ENCODE results near the gene CCDC184.
"Not testable (repeated sequence)": the region's sequence is repeated elsewhere in the genome, so short reads cannot be mapped to it uniquely, and the experiment has no call there.

Gene CCDC184

DNA sequence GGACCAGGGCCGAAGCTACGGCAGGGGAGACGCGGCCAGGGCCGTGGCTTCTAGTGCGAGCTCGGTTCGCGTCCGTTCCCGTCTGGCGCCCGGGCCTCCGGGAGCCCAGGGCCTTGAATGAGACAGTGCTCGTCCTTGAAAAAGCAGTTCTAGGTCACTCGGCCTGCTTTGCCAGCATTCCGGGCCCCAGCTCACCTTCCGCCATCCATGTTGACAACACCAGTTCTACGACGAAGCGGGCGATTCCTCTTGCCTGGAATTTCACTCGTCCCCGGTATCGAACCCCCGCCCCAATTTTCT, 15.2 kb downstream of the CCDC184 start:
- H3K27ac ChIP-seq, result no peak overlapping the region

GRCh38 chr12:48198985-48199384, 15.5 kb downstream of the CCDC184 start:
- no peak for TF ChIP-seq CTCF (IDR thresholded peaks at IDR 0.05)
- no peak for TF ChIP-seq ZFX (IDR thresholded peaks at IDR 0.05; ENCODE audit: borderline replicate concordance)
- H3K27ac ChIP-seq, result no peak overlapping the region

More for the DNA sequence above, 15.2 kb downstream of the CCDC184 start:
- TF ChIP-seq CTCF (IDR thresholded peaks at IDR 0.05), result no peak
- TF ChIP-seq ZFX (IDR thresholded peaks at IDR 0.05; ENCODE audit: borderline replicate concordance), result no peak

DNA sequence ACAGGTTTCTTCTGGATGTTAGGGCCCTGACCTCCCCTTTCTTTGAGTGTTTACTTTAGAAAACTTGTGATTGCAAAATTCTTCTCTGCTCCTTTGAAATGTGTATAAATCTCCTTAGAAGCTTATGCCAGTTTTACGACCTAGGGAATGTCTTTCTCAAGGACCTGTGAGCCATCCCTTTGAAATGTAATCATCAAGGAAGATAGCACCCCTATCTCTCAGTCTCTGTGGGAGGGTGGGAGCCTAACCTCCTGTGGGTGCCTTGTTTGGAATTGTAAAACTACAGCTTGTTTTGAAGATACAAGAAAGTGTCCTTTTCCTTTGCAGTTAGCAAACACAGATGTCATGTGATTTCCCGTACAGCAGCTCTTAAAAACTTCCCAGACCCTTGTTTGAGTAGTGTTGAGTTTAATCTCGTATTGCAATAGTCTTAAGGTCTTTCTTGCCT, 16.4 kb downstream of the CCDC184 start:
- no peak overlapping the region for H3K27ac ChIP-seq

DNA sequence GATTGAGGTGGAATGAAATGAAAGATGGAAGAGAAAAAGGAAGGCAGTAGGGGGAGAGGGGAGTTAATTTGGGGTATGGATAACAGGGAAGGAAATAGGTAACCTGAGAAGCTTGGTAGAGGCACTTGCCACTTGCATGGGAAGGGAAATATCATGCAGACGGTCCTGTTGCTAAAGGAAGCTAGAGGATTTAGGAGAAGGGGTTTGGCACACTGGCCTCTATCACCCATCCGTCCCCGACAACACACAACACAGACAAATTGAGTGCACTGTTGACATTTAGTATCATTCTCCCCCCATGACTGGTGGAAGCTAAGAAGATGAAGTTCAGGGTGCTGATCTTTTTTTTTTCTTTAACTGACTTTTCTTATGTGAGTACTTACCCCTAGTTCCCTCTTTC, 17.6 kb downstream of the CCDC184 start:
- TF ChIP-seq CTCF (IDR thresholded peaks at IDR 0.05), result no peak
- TF ChIP-seq ZFX (IDR thresholded peaks at IDR 0.05; ENCODE audit: borderline replicate concordance), result no peak
- no peak overlapping the region for H3K27ac ChIP-seq

More for the DNA sequence above, 16.4 kb downstream of the CCDC184 start:
- no peak for TF ChIP-seq CTCF (IDR thresholded peaks at IDR 0.05)
- no peak for TF ChIP-seq ZFX (IDR thresholded peaks at IDR 0.05; ENCODE audit: borderline replicate concordance)

- TF ChIP-seq CTCF (IDR thresholded peaks at IDR 0.05), result no peak
- no peak for TF ChIP-seq ZFX (IDR thresholded peaks at IDR 0.05; ENCODE audit: borderline replicate concordance)
- H3K27ac ChIP-seq, result no peak overlapping the region
These were observed 18.1 kb downstream of the CCDC184 start for GRCh38 chr12:48201516-48201915.

DNA sequence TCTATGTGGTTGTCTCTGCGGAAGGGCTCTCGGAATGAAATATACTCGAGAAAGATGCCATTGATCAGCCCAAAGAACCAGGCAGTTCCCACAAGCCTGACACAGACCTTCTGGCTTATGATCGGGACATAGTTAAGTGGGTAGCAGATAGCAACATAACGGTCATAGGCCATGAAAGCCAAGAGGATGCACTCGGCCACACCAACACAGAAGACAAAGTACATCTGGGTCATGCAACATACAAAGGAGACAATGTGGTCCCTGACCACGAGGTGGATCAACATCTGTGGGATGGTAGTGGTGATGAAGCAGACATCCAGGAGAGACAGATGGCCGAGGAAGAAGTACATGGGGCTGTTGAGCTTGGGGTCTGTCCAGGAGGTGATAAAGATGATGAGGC, 19.3 kb downstream of the CCDC184 start:
- H3K27ac ChIP-seq, result no peak overlapping the region
- no peak for TF ChIP-seq ZFX (IDR thresholded peaks at IDR 0.05; ENCODE audit: borderline replicate concordance)
- no peak for TF ChIP-seq CTCF (IDR thresholded peaks at IDR 0.05)

GRCh38 chr12:48203192-48203591, 19.7 kb downstream of the CCDC184 start, which contains the start of gene OR10AD1:
Gene OR10AD1, minus strand, starts transcription at chr12:48203292. Its CDS starts 0 bp downstream, at chr12:48203292.
- no peak for TF ChIP-seq ZFX (IDR thresholded peaks at IDR 0.05; ENCODE audit: borderline replicate concordance)
- no peak for TF ChIP-seq CTCF (IDR thresholded peaks at IDR 0.05)

GRCh38 chr12:48209495-48209894, 26.1 kb downstream of the CCDC184 start:
- not testable (repeated sequence) for H3K27ac ChIP-seq

More at GRCh38 chr12:48203192-48203591, 19.7 kb downstream of the CCDC184 start, which contains the start of gene OR10AD1:
- H3K27ac ChIP-seq, result no peak within 1 kb of the TSS

All from 22Rv1 (cell line).